GM18873 (cell line): ENCODE results near the gene HEMGN.

Source experiments
- ATAC-seq: cut with Tn5 transposase; IDR thresholded peaks from one replicate; pipeline ENCODE4 v1.9.1; 2021; ENCODE audit warnings: mild to moderate bottlenecking, moderate library complexity, moderate number of reproducible peaks; ENCODE audit not compliant: unreplicated experiment, low FRiP score

HEMGN gene

GRCh38 chr9:97903177-97903576 lies 34.8 kb downstream of the HEMGN start:
- no peak for ATAC-seq

- ATAC-seq: no peak
Observed at GRCh38 chr9:97900738-97901565, 37.0 kb downstream of the HEMGN start.

GRCh38 chr9:97900103-97900737 lies 37.8 kb downstream of the HEMGN start:
- ATAC-seq: no peak

GRCh38 chr9:97895695-97896332 lies 42.2 kb downstream of the HEMGN start:
- no peak for ATAC-seq

- no peak for ATAC-seq
Observed at GRCh38 chr9:97895211-97895610, 42.8 kb downstream of the HEMGN start.

GRCh38 chr9:97892421-97892820 lies 45.6 kb downstream of the HEMGN start:
- ATAC-seq: no peak

- ATAC-seq: no peak
Observed at GRCh38 chr9:97891736-97892135, 46.2 kb downstream of the HEMGN start.

GRCh38 chr9:97889941-97890887 lies 47.8 kb downstream of the HEMGN start:
- no peak for ATAC-seq

GRCh38 chr9:97880336-97880735 lies 57.6 kb downstream of the HEMGN start:
- no peak for ATAC-seq
